Breast epithelium (tissue), 4 donors: ENCODE measurements around the gene CCBE1. TPM values are rescaled to one million over a fixed set of nuclear protein-coding genes. Genes with fewer than 3 reads are reported as not detected.

Source experiments
- DNase-seq, 2 donors: peaks; one replicate each; pipeline ENCODE4 v3.0.0-alpha.2; 2019; ENCODE audit warnings: low spot score in 2 of 2
- H3K27ac ChIP-seq, 2 donors: fragments of 200-600 bp; sonication (generic) in 1 of 2; one replicate each; pipeline ENCODE4 v1.5.1; 2016 to 2019; ENCODE audit warnings: mild to moderate bottlenecking in 1 of 2
- H3K27me3 ChIP-seq, 2 donors: fragments of 200-600 bp; sonication (generic) in 1 of 2; one replicate each; pipeline versions ENCODE4 v1.5.1 to v1.6.0; 2017 to 2019; ENCODE audit warnings: control low read depth in 1 of 2, mild to moderate bottlenecking in 1 of 2
- H3K36me3 ChIP-seq: fragments of 200-600 bp; one replicate; pipeline ENCODE4 v1.5.1; 2019
- H3K4me1 ChIP-seq, 2 donors: fragments of 200-600 bp; sonication (generic); one replicate each; pipeline ENCODE4 v1.5.1; 2016 to 2019; ENCODE audit warnings: control low read depth in 1 of 2
- H3K4me3 ChIP-seq, 3 donors: fragments of 200-600 bp; sonication (generic); 1 replicate in 2 of 3; 2 replicates in 1 of 3; pipeline ENCODE4 v1.5.1; 2016 to 2019; ENCODE audit warnings: mild to moderate bottlenecking in 3 of 3, moderate library complexity in 2 of 3
- H3K9me3 ChIP-seq, 2 donors: fragments of 200-600 bp; sonication (generic) in 1 of 2; one replicate each; pipeline ENCODE4 v1.5.1; 2016 to 2019; ENCODE audit warnings: control low read depth in 1 of 2
- CTCF ChIP-seq, 3 donors: fragments of 450-650 bp; IDR thresholded peaks; one replicate each; pipeline ENCODE4 v1.5.1; 2016 to 2017; ENCODE audit warnings: antibody characterized with exemption in 3 of 3, mild to moderate bottlenecking in 3 of 3, moderate library complexity in 3 of 3
- POLR2A ChIP-seq: fragments of 450-650 bp; IDR thresholded peaks from one replicate; pipeline ENCODE4 v1.6.1; 2016; ENCODE audit warnings: antibody characterized with exemption, mild to moderate bottlenecking, moderate library complexity
- POLR2AphosphoS5 ChIP-seq, 3 donors: sonication (generic); formaldehyde crosslinking; IDR thresholded peaks; one replicate each; pipeline ENCODE4 v1.6.1; 2017; ENCODE audit warnings: antibody characterized with exemption in 3 of 3
- intact Hi-C: fragments of 100-400 bp; cut with DNase I; formaldehyde crosslinking; loops from one replicate; pipeline ENCODE4 v1.15.1; 2023; ENCODE audit warnings: low total_unique reads
- total RNA-seq, 3 donors: library from RNA; depleted of rRNA; stranded (reverse); fragments of >200 nt; gene quantifications; one replicate each; pipeline ENCODE4 v1.1.0, GENCODE V29; 2016

Gene CCBE1
- total RNA-seq, 3 donors from 2014 or later = 3.5 to 4.9 (median 4.0) TPM

- intact Hi-C loops = loop anchor here (5.0 kb wide), 1 partner anchor 975 kb away; no protein-coding TSS in a partner anchor
- Histone ChIP-seq H3K27ac (no peak overlapping the region), H3K27me3 (no peaks in the 10 kb centered on the region), H3K36me3 (no peaks in the 10 kb centered on the region), H3K4me1 (no peaks in the 10 kb centered on the region), H3K9me3 (no peaks in the 10 kb centered on the region), H3K4me3 (no peak overlapping the region)
- no peak for TF ChIP-seq POLR2A
- TF ChIP-seq POLR2AphosphoS5 (IDR thresholded peaks at IDR 0.05) = no peak
- TF ChIP-seq CTCF (IDR thresholded peaks at IDR 0.05) = no peak
- no peak for DNase-seq
Observed at GRCh38 chr18:59562751-59563150, 134.5 kb downstream of the CCBE1 start.

GRCh38 chr18:59561612-59562011 lies 135.6 kb downstream of the CCBE1 start:
- DNase-seq = no peak
- Histone ChIP-seq H3K27me3 (no peaks in the 10 kb centered on the region), H3K27ac (no peak overlapping the region), H3K36me3 (no peaks in the 10 kb centered on the region), H3K4me1 (no peaks in the 10 kb centered on the region), H3K4me3 (no peak overlapping the region), H3K9me3 (no peaks in the 10 kb centered on the region)
- TF ChIP-seq CTCF (IDR thresholded peaks at IDR 0.05) (no peak), POLR2A (no peak), POLR2AphosphoS5 (IDR thresholded peaks at IDR 0.05) (no peak)
- intact Hi-C loops = loop anchor here (5.0 kb wide), 1 partner anchor 974 kb away; no protein-coding TSS in a partner anchor

GRCh38 chr18:59560556-59560955 lies 136.7 kb downstream of the CCBE1 start:
- intact Hi-C loops = loop anchor here (5.0 kb wide), 1 partner anchor 973 kb away; no protein-coding TSS in a partner anchor
- Histone ChIP-seq H3K4me1 (no peaks in the 10 kb centered on the region), H3K4me3 (no peak overlapping the region), H3K36me3 (no peaks in the 10 kb centered on the region), H3K9me3 (no peaks in the 10 kb centered on the region), H3K27ac (no peak overlapping the region), H3K27me3 (no peaks in the 10 kb centered on the region)
- TF ChIP-seq CTCF (IDR thresholded peaks at IDR 0.05) = no peak
- TF ChIP-seq POLR2AphosphoS5 (IDR thresholded peaks at IDR 0.05) = no peak
- TF ChIP-seq POLR2A = no peak
- no peak for DNase-seq

- Histone ChIP-seq H3K36me3 (no peaks in the 10 kb centered on the region), H3K9me3 (no peaks in the 10 kb centered on the region), H3K27me3 (no peaks in the 10 kb centered on the region), H3K4me3 (no peak overlapping the region), H3K27ac (no peak overlapping the region), H3K4me1 (no peaks in the 10 kb centered on the region)
- intact Hi-C loops = no loop called here
- no peak for DNase-seq
- TF ChIP-seq POLR2A (no peak), CTCF (IDR thresholded peaks at IDR 0.05) (no peak), POLR2AphosphoS5 (IDR thresholded peaks at IDR 0.05) (no peak)
Observed at GRCh38 chr18:59559528-59559927, 137.7 kb downstream of the CCBE1 start.

GRCh38 chr18:59555995-59556659 lies 141.1 kb downstream of the CCBE1 start:
- Histone ChIP-seq H3K36me3 (no peaks in the 10 kb centered on the region), H3K4me3 (no peak overlapping the region), H3K9me3 (no peaks in the 10 kb centered on the region), H3K27me3 (no peaks in the 10 kb centered on the region), H3K4me1 (no peaks in the 10 kb centered on the region), H3K27ac (no peak overlapping the region)
- DNase-seq = no peak
- no peak for TF ChIP-seq CTCF (IDR thresholded peaks at IDR 0.05)
- TF ChIP-seq POLR2AphosphoS5 (IDR thresholded peaks at IDR 0.05) = no peak
- no peak for TF ChIP-seq POLR2A
- intact Hi-C loops = no loop called here
